ENCODE measurements around the gene NUP153. TPM values are rescaled to one million over a fixed set of nuclear protein-coding genes. Genes with fewer than 3 reads are reported as not detected.
A peak's percentile ranks its signal among the peaks of the same experiment; 100 is the strongest.

Gene NUP153
- total and polyA plus RNA-seq, 8 donors: 28.2 to 53.1 (median 45.6) TPM

DNA sequence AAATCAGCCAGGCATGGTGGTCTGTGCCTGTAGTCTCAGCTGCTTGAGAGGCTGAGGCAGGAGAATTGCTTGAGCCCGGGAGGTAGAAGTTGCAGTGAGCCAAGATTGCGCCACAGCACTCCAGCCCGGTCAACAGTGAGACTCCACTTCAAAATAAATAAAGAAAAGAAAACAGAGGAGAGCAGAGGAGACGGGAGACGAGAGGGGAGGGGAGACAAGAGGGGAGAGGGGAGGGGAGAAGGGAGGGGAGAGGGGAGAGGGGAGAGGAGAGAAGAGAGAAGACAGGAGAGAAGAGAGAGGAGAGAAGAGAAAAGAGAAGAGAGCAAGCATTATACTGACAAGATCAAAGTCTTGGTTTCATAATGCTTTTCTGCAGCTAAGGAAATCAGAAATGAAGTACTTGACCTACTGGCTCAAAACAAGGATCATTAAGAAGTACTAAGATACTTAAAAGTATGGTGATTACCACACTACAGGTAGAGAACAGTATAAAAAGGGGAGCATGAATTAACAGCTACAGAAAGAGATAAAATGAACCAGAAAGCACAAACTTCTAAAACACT lies 76.1 kb downstream of the NUP153 start:
- H3K36me3 ChIP-seq: peaks cover 4 to 67% of the 10 kb centered on the region in 2 donors
- peaks cover 6 to 12% of the 10 kb centered on the region in 2 donors for H3K4me1 ChIP-seq
- TF ChIP-seq, protein P1, sequence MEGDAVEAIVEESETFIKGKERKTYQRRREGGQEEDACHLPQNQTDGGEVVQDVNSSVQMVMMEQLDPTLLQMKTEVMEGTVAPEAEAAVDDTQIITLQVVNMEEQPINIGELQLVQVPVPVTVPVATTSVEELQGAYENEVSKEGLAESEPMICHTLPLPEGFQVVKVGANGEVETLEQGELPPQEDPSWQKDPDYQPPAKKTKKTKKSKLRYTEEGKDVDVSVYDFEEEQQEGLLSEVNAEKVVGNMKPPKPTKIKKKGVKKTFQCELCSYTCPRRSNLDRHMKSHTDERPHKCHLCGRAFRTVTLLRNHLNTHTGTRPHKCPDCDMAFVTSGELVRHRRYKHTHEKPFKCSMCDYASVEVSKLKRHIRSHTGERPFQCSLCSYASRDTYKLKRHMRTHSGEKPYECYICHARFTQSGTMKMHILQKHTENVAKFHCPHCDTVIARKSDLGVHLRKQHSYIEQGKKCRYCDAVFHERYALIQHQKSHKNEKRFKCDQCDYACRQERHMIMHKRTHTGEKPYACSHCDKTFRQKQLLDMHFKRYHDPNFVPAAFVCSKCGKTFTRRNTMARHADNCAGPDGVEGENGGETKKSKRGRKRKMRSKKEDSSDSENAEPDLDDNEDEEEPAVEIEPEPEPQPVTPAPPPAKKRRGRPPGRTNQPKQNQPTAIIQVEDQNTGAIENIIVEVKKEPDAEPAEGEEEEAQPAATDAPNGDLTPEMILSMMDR (IDR thresholded peaks at IDR 0.05): no peak
- DNase-seq: peak in 3 of 4 donors; percentile 36 to 77 (median 61)
- no peaks in the 10 kb centered on the region for H3K27me3 ChIP-seq
- H3K27ac ChIP-seq: peak overlapping the region; percentile 53 to 55
- peak; percentile 85 for ATAC-seq
- H3K4me3 ChIP-seq: no peak overlapping the region
- H3K9me3 ChIP-seq: no peaks in the 10 kb centered on the region
- intact Hi-C loops (cut with DNase I): no loop called here

DNA sequence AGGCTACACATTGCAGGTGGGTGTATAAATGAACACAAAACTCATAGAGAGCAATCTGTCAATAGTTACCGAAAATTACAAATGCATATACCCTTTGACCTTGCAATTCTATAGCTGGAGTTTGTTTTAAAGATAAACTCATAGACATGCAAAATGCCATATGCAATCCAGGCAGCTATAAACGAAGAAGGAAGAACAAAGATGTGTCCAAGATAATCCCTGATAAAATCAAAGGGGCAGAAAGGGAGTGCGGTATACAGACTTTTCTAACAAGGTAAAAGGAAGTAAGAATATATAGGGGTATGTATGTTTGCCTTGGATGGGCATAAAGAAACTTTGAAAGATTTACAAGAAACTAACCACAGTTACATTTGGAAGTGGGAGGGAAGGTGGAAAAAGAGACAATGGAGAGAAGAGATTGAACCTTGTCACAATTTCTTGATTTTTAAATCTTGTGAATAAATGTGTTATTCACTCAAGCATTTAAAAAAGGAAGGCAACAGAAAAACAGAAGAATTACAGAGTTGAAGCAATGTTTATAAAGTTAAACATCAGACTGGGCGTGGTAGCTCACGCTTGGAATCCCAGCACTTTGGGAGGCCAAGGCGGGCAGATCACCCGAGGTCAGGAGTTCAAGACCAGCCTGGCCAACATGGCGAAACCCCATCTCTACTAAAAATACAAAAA lies 76.8 kb downstream of the NUP153 start:
- H3K4me3 ChIP-seq: no peak overlapping the region
- H3K9me3 ChIP-seq: no peaks in the 10 kb centered on the region
- H3K4me1 ChIP-seq: peaks cover 6 to 12% of the 10 kb centered on the region in 2 donors
- TF ChIP-seq, protein P1 (IDR thresholded peaks at IDR 0.05): no peak
- peak; percentile 33 for ATAC-seq
- intact Hi-C loops (cut with DNase I): no loop called here
- H3K27me3 ChIP-seq: no peaks in the 10 kb centered on the region
- peaks cover 4 to 67% of the 10 kb centered on the region in 2 donors for H3K36me3 ChIP-seq
- H3K27ac ChIP-seq: peak overlapping the region; percentile 50
- DNase-seq: no peak

DNA sequence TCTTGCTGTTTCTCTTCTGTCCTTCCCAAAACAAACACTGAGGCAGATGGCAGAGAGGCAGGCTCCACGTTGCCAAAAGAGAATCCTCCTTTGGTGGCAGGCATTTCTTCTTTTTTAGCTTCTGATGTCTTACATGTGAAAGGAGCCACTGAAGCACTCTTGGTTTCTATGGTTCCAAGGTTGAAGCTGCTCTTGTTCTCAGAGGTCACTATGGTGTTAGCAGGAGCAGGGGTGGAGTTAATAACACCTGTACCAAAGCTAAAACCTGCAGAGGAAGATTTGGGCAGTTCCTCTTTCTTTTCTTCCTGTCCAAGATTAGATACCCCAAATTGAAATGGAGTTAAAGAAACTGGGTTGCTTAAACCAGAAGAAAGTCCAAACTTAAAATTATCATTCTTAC lies 77.9 kb downstream of the NUP153 start:
- Histone ChIP-seq H3K4me3 (no peak overlapping the region), H3K36me3 (peaks cover 4 to 74% of the 10 kb centered on the region in 2 donors), H3K4me1 (peaks cover 6 to 12% of the 10 kb centered on the region in 2 donors), H3K9me3 (no peaks in the 10 kb centered on the region), H3K27me3 (no peaks in the 10 kb centered on the region), H3K27ac (no peak overlapping the region)
- intact Hi-C loops (cut with DNase I): no loop called here
- TF ChIP-seq, protein P1 (IDR thresholded peaks at IDR 0.05): no peak
- no peak for DNase-seq
- peak; percentile 28 for ATAC-seq

DNA sequence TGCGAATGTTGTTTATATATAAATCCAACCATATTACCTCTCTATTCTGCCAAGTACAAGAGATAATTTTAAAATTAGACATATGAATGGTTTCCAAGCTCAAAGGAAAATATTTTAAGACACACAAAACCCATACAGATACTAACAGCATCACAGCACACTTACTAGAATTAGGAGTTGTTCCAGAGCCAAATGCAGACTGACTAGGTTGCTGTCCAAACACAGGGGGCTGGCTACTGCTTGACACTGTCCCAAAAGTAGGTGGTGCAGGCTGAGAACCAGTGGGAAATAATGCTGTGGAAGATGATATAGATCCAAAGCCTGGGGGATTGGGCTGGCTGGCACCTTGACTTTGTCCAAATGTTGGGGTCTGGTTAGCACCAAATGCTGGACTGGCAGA lies 82.3 kb downstream of the NUP153 start:
- DNase-seq (no peak), ATAC-seq (no peak)
- Histone ChIP-seq H3K4me1 (no peaks in the 10 kb centered on the region), H3K27me3 (no peaks in the 10 kb centered on the region), H3K27ac (no peak overlapping the region), H3K9me3 (no peaks in the 10 kb centered on the region), H3K36me3 (peaks cover 4 to 87% of the 10 kb centered on the region in 2 donors), H3K4me3 (no peak overlapping the region)
- intact Hi-C loops (cut with DNase I): no loop called here
- TF ChIP-seq, protein P1 (IDR thresholded peaks at IDR 0.05): no peak

DNA sequence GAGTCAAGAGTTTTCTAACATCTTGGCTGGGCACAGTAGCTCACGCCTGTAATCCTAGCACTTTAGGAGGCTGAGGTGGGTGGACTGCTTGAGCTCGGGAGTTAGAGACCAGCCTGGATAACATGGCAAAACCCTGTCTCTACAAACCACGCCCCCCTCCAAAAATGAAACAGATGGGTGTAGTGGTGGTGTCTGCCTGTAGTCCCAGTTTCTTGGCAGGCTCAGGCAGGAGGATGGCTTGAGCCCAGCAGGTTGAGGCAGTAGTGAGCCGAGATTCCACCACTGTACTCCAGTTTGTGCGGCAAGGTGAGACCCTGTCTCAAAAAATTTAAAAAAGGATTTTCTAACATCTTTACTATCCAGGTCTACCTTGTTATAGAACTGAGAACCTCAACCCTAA lies 84.6 kb downstream of the NUP153 start:
- Histone ChIP-seq H3K36me3 (peaks cover 4 to 75% of the 10 kb centered on the region in 2 donors), H3K9me3 (no peaks in the 10 kb centered on the region), H3K4me1 (no peaks in the 10 kb centered on the region), H3K27me3 (no peaks in the 10 kb centered on the region), H3K27ac (no peak overlapping the region), H3K4me3 (no peak overlapping the region)
- TF ChIP-seq, protein P1 (IDR thresholded peaks at IDR 0.05): no peak
- no peak for ATAC-seq
- intact Hi-C loops (cut with DNase I): no loop called here
- no peak for DNase-seq

All from left lung (tissue), 10 donors.